Measurements from ENCODE around the gene COPZ1.
"Not testable (repeated sequence)": the region's sequence is repeated elsewhere in the genome, so short reads cannot be mapped to it uniquely, and the experiment has no call there.

COPZ1 gene

DNA sequence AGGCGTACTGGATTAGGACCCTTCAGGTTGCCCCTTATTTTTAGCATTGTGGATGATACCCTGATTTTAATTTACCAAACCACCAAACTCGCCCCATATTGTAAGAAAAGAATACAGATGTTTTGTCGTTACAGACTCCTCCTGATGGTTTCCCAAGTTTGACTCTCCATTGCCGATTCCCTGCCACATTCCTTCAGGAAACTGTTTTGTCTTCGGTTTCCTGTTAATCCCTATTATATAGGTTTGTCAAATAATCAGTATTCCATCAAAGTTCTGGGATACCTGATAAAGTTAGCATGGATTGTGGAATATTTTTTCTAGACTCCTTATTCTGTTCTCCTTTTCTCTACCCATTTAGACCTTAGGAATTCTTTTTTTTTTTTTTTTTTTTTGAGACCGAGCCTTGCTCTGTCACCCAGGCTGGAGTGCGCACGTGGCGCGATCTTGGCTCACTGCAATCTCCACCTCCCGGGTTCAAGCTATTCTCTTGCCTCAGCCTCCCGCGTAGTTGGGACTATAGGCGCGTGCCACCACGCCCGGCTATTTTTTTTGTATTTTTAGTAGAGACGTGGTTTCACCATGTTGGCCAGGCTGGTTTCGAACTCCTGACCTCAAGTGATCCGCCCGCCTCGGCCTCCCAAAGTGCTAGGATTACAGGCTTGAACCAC, 645 bp downstream of the COPZ1 start:
- peak overlapping the region; percentile 81 for H3K4me2 ChIP-seq (ENCODE audit: low read length)
- peak overlapping the region; percentile 78 for H3K4me3 ChIP-seq (ENCODE audit: low read length)
- not testable (repeated sequence) for H3K9me3 ChIP-seq (replicated peaks; ENCODE audit: low read length); H3K27me3 ChIP-seq (ENCODE audit: control insufficient read depth, insufficient read depth, low read length); H3K36me3 ChIP-seq (ENCODE audit: insufficient read depth, low read length)
- H3K9ac ChIP-seq (ENCODE audit: low read depth, low read length): peak overlapping the region; percentile 92
- H3K4me1 ChIP-seq (ENCODE audit: control insufficient read depth, insufficient read depth, low read length): peaks cover 39% of the 10 kb centered on the region

DNA sequence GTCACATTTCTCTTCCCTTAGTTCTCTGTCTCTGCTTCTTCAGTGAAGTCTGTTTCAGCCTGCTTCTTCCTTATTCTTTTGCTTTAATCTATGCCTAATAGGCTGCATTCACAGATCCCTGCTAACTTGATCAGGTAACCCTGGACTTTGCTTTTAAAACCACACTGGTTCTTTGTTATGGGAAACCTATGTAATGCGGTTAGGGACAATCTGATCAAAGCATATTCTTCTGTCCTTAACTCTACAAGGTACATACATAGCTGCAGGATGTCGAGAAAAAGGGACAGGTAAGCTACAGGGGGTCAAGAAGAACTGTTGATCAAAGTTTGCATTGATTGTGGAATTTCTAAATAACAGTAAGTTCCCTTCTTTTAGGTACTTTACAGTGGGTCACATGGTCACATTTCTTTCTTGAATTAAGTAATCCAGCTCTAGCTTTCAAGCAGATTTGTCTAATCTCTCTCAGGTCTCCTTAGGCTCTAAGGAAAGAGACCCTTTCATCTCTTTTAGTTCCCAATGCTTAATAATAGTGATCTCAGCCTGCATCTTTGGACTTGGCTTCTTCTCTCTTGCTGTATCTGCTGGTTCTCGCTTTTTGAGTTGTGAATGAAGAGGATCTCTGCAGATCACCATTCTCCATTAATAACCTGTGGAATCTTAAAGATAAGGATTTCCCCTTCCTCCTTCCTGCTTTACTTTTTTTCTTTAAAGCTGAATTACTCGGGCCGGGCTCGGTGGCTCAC, 3.8 kb downstream of the COPZ1 start:
- Histone ChIP-seq H3K4me1 (ENCODE audit: control insufficient read depth, insufficient read depth, low read length) (peaks cover 45% of the 10 kb centered on the region), H3K9me3 (replicated peaks; ENCODE audit: low read length) (no peaks in the 10 kb centered on the region), H3K9ac (ENCODE audit: low read depth, low read length) (peak overlapping the region; percentile 5), H3K27me3 (ENCODE audit: control insufficient read depth, insufficient read depth, low read length) (no peaks in the 10 kb centered on the region), H3K36me3 (ENCODE audit: insufficient read depth, low read length) (peaks cover 4% of the 10 kb centered on the region), H3K4me2 (ENCODE audit: low read length) (peak overlapping the region; percentile 42), H3K4me3 (ENCODE audit: low read length) (no peak overlapping the region)

DNA sequence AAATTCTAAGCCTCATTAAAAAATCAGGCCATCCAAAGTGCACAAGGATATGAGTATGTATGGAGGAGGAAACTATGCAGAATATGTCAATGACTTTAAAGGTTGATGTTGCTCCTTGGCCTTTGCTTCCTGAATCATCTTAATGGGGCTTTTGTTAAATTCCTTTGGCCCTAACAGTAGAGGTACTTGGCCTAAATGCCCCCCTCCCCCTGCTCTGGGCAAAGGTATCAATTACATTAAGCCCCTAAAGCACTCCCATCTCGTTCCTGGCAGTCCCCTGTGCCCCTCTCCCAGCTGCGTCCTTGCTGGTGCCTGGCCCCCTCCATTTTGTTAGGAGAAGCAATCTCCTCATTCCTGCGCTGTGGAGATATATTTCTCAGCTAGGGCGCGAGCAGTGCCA, 4.8 kb downstream of the COPZ1 start:
- peaks cover 4% of the 10 kb centered on the region for H3K36me3 ChIP-seq (ENCODE audit: insufficient read depth, low read length)
- peaks cover 41% of the 10 kb centered on the region for H3K4me1 ChIP-seq (ENCODE audit: control insufficient read depth, insufficient read depth, low read length)
- H3K4me3 ChIP-seq (ENCODE audit: low read length): no peak overlapping the region
- peak overlapping the region; percentile 16 for H3K9ac ChIP-seq (ENCODE audit: low read depth, low read length)
- H3K27me3 ChIP-seq (ENCODE audit: control insufficient read depth, insufficient read depth, low read length): no peaks in the 10 kb centered on the region
- peak overlapping the region; percentile 42 for H3K4me2 ChIP-seq (ENCODE audit: low read length)
- H3K9me3 ChIP-seq (replicated peaks; ENCODE audit: low read length): no peaks in the 10 kb centered on the region

DNA sequence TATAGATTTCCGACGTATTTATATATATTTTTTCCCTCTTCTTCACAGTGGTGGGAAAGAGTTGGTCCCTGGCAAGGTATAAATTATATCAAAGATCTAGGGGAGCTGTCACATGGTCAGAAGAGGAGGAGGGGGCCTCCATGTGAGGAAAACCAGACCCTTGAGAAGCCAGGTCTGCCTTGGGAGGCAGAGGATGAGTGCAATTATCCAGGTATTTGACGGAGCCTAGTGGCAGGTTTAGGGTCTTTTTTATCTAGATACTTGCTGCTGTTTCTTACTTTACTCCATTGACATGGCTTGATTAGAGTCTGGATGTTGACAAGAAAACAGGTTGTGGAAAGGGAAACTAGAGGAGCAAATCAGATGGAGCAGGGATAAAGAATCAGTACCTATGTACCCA, 5.5 kb downstream of the COPZ1 start:
- Histone ChIP-seq H3K9ac (ENCODE audit: low read depth, low read length) (peak overlapping the region; percentile 16), H3K4me1 (ENCODE audit: control insufficient read depth, insufficient read depth, low read length) (peaks cover 41% of the 10 kb centered on the region), H3K4me3 (ENCODE audit: low read length) (no peak overlapping the region), H3K27me3 (ENCODE audit: control insufficient read depth, insufficient read depth, low read length) (no peaks in the 10 kb centered on the region), H3K36me3 (ENCODE audit: insufficient read depth, low read length) (peaks cover 4% of the 10 kb centered on the region), H3K9me3 (replicated peaks; ENCODE audit: low read length) (no peaks in the 10 kb centered on the region), H3K4me2 (ENCODE audit: low read length) (peak overlapping the region; percentile 7)

DNA sequence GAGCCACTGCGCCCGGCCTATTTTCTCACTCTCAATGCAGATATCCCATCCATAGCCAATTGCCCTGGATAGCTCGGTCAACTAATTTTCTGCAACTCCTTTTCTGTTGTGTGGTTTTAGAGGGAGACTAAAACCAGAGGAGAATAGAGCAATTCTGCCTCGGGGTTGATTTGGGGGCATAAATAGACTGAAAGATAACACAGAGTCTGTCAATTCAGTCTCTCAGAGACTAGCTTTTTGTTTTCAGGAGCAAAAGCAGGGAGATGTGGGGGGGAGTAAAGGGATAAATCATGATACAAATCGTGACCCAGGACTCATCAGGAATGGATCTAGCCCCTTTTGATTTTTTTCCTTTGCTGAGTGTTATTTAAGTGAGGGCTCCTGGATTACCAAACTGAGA, 6.5 kb downstream of the COPZ1 start:
- no peak overlapping the region for H3K4me3 ChIP-seq (ENCODE audit: low read length)
- H3K9me3 ChIP-seq (replicated peaks; ENCODE audit: low read length): no peaks in the 10 kb centered on the region
- H3K4me2 ChIP-seq (ENCODE audit: low read length): no peak overlapping the region
- no peak overlapping the region for H3K9ac ChIP-seq (ENCODE audit: low read depth, low read length)
- H3K4me1 ChIP-seq (ENCODE audit: control insufficient read depth, insufficient read depth, low read length): peaks cover 38% of the 10 kb centered on the region
- H3K27me3 ChIP-seq (ENCODE audit: control insufficient read depth, insufficient read depth, low read length): no peaks in the 10 kb centered on the region
- peaks cover 4% of the 10 kb centered on the region for H3K36me3 ChIP-seq (ENCODE audit: insufficient read depth, low read length)

DNA sequence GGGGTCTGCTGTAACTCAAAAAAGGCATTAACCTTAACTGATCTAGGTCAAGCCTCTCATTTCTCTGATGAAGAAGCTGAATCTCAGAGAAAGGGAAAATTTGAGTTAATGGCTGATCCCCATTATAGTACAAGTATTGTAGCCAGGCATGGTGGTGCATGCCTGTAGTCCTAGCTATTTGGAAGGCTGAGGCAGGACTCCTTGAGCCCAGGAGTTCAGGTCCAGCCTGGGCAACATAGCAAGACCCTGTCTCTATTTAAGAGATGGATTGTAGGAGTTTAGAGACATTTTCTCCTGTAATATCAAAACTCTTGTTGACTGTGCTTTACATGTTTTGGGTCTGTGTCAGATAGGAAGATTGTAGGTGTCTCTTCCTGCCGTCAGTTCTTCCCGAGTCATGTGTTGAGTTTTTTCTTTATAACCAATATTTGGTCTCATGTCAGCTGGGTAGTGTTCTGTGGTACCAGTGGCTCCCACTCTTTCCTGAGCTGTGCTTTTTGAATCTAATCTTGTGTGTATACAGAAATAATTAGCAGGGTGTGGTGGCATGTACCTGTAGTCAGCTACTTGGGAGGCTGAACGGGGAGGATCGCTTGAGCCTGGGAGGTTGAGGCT, 8.6 kb downstream of the COPZ1 start:
- Histone ChIP-seq H3K9ac (ENCODE audit: low read depth, low read length) (no peak overlapping the region), H3K4me1 (ENCODE audit: control insufficient read depth, insufficient read depth, low read length) (peaks cover 42% of the 10 kb centered on the region), H3K9me3 (replicated peaks; ENCODE audit: low read length) (no peaks in the 10 kb centered on the region), H3K36me3 (ENCODE audit: insufficient read depth, low read length) (peaks cover 4% of the 10 kb centered on the region), H3K27me3 (ENCODE audit: control insufficient read depth, insufficient read depth, low read length) (no peaks in the 10 kb centered on the region), H3K4me2 (ENCODE audit: low read length) (no peak overlapping the region), H3K4me3 (ENCODE audit: low read length) (no peak overlapping the region)

DNA sequence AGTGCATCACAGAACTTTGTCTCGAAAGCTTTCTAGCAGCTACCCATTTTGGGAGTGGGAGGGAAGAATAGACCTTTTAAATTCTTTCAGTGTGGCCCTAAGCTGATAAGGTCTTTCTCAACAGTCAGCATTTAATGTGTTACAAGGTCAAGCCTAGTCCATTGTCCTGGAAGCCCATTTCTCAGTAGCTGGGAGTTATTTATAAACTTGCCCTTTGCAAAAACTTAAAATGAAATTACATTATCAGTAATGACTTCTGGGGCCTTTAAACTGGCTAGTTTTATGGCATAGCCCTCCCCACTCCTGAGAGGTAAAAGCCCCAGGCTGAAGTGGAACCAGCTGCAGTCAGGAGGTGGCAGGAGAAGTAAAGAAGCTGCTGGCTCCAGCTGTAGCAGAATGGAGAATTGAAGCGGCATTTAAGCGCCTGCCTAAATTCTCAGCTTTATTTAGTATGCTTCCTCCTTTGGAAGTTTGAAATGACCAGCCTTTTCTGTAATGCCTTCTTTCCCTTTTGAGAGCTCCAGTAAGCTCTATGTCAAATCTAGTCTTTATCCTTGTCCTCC, 12.4 kb downstream of the COPZ1 start:
- Histone ChIP-seq H3K4me2 (ENCODE audit: low read length) (no peak overlapping the region), H3K4me1 (ENCODE audit: control insufficient read depth, insufficient read depth, low read length) (peaks cover 17% of the 10 kb centered on the region), H3K4me3 (ENCODE audit: low read length) (no peak overlapping the region), H3K9ac (ENCODE audit: low read depth, low read length) (no peak overlapping the region), H3K9me3 (replicated peaks; ENCODE audit: low read length) (no peaks in the 10 kb centered on the region), H3K36me3 (ENCODE audit: insufficient read depth, low read length) (peaks cover 22% of the 10 kb centered on the region), H3K27me3 (ENCODE audit: control insufficient read depth, insufficient read depth, low read length) (no peaks in the 10 kb centered on the region)

DNA sequence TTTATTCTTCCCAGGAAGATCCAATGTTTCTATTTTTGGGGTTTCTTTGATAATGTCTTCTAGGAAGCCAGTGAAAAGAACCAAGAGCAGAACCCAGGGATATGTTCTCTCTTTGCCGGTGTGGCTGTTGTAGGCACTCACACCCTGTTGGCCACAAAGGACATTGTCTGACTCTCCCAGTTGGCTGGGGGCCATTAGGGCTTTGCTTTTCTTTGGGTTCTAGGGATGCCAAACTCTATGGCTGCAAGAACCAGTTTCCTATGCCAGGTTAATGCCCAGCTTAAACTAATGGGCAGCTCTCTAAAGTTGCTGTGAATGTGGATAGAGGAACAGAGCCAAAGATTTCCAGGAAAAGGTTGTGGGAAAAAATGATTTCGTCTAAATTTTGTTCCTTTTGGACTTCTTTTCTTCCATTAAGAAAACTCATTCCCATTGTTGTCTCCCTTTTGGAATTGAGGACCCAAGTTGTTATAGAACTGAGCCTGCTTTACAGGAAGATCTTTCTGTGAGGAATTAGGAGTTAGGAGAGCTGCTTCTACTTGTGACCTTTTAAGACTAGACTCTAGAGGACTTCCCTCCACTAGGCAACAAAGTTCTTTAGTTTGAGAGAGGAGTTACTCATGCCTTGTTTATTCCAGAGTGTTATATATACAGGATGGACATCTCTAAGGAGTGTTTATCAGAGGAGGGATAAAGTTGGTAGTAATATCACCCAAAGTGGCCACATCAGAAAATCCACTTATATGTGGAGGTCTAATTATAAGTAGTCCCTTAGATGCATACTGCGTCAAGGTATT, 13.1 kb downstream of the COPZ1 start:
- no peaks in the 10 kb centered on the region for H3K27me3 ChIP-seq (ENCODE audit: control insufficient read depth, insufficient read depth, low read length)
- no peak overlapping the region for H3K4me3 ChIP-seq (ENCODE audit: low read length)
- peaks cover 17% of the 10 kb centered on the region for H3K4me1 ChIP-seq (ENCODE audit: control insufficient read depth, insufficient read depth, low read length)
- H3K36me3 ChIP-seq (ENCODE audit: insufficient read depth, low read length): peaks cover 28% of the 10 kb centered on the region
- H3K9ac ChIP-seq (ENCODE audit: low read depth, low read length): no peak overlapping the region
- H3K9me3 ChIP-seq (replicated peaks; ENCODE audit: low read length): no peaks in the 10 kb centered on the region
- H3K4me2 ChIP-seq (ENCODE audit: low read length): no peak overlapping the region

DNA sequence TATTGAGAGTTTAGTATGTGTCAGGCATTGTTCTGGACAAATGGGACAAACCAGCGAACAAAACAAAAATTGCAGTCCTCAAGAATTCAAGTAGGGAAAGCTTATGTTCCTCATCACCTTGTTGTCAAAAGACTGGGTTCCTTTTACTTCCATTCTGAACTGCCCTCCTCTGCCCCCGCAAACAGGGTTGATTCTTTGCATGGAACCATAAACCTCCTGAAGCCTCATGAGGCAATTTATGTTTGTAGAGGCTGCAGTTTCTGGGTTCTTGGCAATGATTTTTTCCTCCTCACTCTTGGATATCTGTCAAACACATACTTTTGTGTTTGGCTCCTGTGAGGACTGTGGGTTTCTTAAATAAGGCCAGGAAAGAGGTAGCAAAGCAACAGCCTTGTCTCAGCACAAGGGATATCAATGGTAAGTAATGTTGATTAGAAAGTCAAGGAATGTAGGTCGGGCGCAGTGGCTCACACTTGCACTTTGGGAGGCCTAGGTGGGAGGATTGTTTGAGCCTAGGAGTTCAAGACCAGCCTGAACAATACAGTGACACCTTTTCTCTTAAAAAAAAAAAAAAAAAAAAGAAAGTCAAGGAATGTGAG, 13.9 kb downstream of the COPZ1 start:
- H3K4me2 ChIP-seq (ENCODE audit: low read length): no peak overlapping the region
- H3K4me3 ChIP-seq (ENCODE audit: low read length): no peak overlapping the region
- no peaks in the 10 kb centered on the region for H3K27me3 ChIP-seq (ENCODE audit: control insufficient read depth, insufficient read depth, low read length)
- H3K9me3 ChIP-seq (replicated peaks; ENCODE audit: low read length): no peaks in the 10 kb centered on the region
- H3K36me3 ChIP-seq (ENCODE audit: insufficient read depth, low read length): peaks cover 36% of the 10 kb centered on the region
- peaks cover 17% of the 10 kb centered on the region for H3K4me1 ChIP-seq (ENCODE audit: control insufficient read depth, insufficient read depth, low read length)
- no peak overlapping the region for H3K9ac ChIP-seq (ENCODE audit: low read depth, low read length)

DNA sequence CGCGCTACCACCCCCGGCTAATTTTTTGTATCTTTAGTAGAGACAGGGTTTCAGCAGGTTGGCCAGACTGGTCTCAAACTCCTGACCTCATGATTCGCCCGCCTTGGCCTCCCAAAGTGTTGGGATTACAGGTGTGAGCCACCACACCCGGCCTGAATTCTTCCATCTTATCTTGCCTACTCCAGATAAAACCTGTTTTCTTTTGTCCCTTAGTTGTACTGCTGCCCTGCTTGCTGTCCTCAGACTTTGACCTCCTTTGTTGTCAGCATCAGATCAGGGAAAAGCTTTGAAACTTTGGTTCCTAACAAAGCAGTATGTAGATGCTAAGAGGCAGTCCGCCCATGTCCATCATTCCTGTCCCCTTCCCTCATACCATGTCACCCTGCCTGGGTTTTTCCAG, 15.9 kb downstream of the COPZ1 start:
- H3K4me3 ChIP-seq (ENCODE audit: low read length): no peak overlapping the region
- no peak overlapping the region for H3K9ac ChIP-seq (ENCODE audit: low read depth, low read length)
- H3K4me1 ChIP-seq (ENCODE audit: control insufficient read depth, insufficient read depth, low read length): peaks cover 17% of the 10 kb centered on the region
- H3K36me3 ChIP-seq (ENCODE audit: insufficient read depth, low read length): peaks cover 48% of the 10 kb centered on the region
- no peak overlapping the region for H3K4me2 ChIP-seq (ENCODE audit: low read length)
- no peaks in the 10 kb centered on the region for H3K9me3 ChIP-seq (replicated peaks; ENCODE audit: low read length)
- no peaks in the 10 kb centered on the region for H3K27me3 ChIP-seq (ENCODE audit: control insufficient read depth, insufficient read depth, low read length)
